Measurements from ENCODE around the gene DOCK2.
"Not testable (repeated sequence)": the region's sequence is repeated elsewhere in the genome, so short reads cannot be mapped to it uniquely, and the experiment has no call there.

DOCK2 gene

GRCh38 chr5:169637549-169638121 is 560 bp downstream of the DOCK2 start:
- FAIRE-seq (no peak), DNase-seq (ENCODE audit: low spot score) (no peak)

- no peak for FAIRE-seq
- DNase-seq (ENCODE audit: low spot score) = no peak
These were observed 4.2 kb downstream of the DOCK2 start for GRCh38 chr5:169641253-169641652.

GRCh38 chr5:169646856-169647255 is 9.8 kb downstream of the DOCK2 start:
- FAIRE-seq = no peak

GRCh38 chr5:169647566-169647965 is 10.5 kb downstream of the DOCK2 start:
- FAIRE-seq = no peak
- no peak for DNase-seq (ENCODE audit: low spot score)

More at GRCh38 chr5:169646856-169647255, 9.8 kb downstream of the DOCK2 start:
- DNase-seq (ENCODE audit: low spot score) = no peak

- FAIRE-seq = no peak
These were observed 11.7 kb downstream of the DOCK2 start for GRCh38 chr5:169648725-169649310.

GRCh38 chr5:169649486-169649885 is 12.4 kb downstream of the DOCK2 start:
- no peak for FAIRE-seq
- DNase-seq (ENCODE audit: low spot score) = no peak

More at GRCh38 chr5:169648725-169649310, 11.7 kb downstream of the DOCK2 start:
- DNase-seq (ENCODE audit: low spot score) = no peak

- DNase-seq (ENCODE audit: low spot score) (no peak), FAIRE-seq (no peak)
These were observed 13.7 kb downstream of the DOCK2 start for GRCh38 chr5:169650701-169651331.

- FAIRE-seq = no peak
These were observed 14.5 kb downstream of the DOCK2 start for GRCh38 chr5:169651526-169651925.

GRCh38 chr5:169652057-169652456 is 15.0 kb downstream of the DOCK2 start:
- no peak for DNase-seq (ENCODE audit: low spot score)
- FAIRE-seq = no peak

More at GRCh38 chr5:169651526-169651925, 14.5 kb downstream of the DOCK2 start:
- DNase-seq (ENCODE audit: low spot score) = no peak

GRCh38 chr5:169653091-169653490 is 16.0 kb downstream of the DOCK2 start:
- no peak for DNase-seq (ENCODE audit: low spot score)

GRCh38 chr5:169655353-169655752 is 18.3 kb downstream of the DOCK2 start:
- FAIRE-seq = no peak

More at GRCh38 chr5:169653091-169653490, 16.0 kb downstream of the DOCK2 start:
- FAIRE-seq = no peak

GRCh38 chr5:169656125-169656901 is 19.2 kb downstream of the DOCK2 start:
- no peak for FAIRE-seq
- no peak for DNase-seq (ENCODE audit: low spot score)

More at GRCh38 chr5:169655353-169655752, 18.3 kb downstream of the DOCK2 start:
- no peak for DNase-seq (ENCODE audit: low spot score)

GRCh38 chr5:169657127-169657526 is 20.1 kb downstream of the DOCK2 start:
- FAIRE-seq = no peak

GRCh38 chr5:169662451-169662850 is 25.4 kb downstream of the DOCK2 start:
- FAIRE-seq = not testable (repeated sequence)

More at GRCh38 chr5:169657127-169657526, 20.1 kb downstream of the DOCK2 start:
- no peak for DNase-seq (ENCODE audit: low spot score)

GRCh38 chr5:169663537-169663936 is 26.5 kb downstream of the DOCK2 start:
- DNase-seq (ENCODE audit: low spot score) = no peak
- no peak for FAIRE-seq

More at GRCh38 chr5:169662451-169662850, 25.4 kb downstream of the DOCK2 start:
- DNase-seq (ENCODE audit: low spot score) = not testable (repeated sequence)

GRCh38 chr5:169666365-169666764 is 29.3 kb downstream of the DOCK2 start:
- no peak for DNase-seq (ENCODE audit: low spot score)
- FAIRE-seq = no peak

GRCh38 chr5:169667896-169668674 is 31.0 kb downstream of the DOCK2 start:
- FAIRE-seq = no peak
- no peak for DNase-seq (ENCODE audit: low spot score)

GRCh38 chr5:169668732-169669131 is 31.7 kb downstream of the DOCK2 start:
- FAIRE-seq (no peak), DNase-seq (ENCODE audit: low spot score) (no peak)

GRCh38 chr5:169670769-169671525 is 33.9 kb downstream of the DOCK2 start:
- FAIRE-seq (no peak), DNase-seq (ENCODE audit: low spot score) (no peak)

- FAIRE-seq = no peak
- no peak for DNase-seq (ENCODE audit: low spot score)
These were observed 45.0 kb downstream of the DOCK2 start for GRCh38 chr5:169682026-169682425.
